Measurements from ENCODE around the gene SLCO4A1.

Gene SLCO4A1

GRCh38 chr20:62636446-62636845, 5.9 kb upstream of the SLCO4A1 start:
- DNase-seq (ENCODE audit: insufficient read length, low spot score) (no peak), FAIRE-seq (no peak)

GRCh38 chr20:62637110-62637509, 5.2 kb upstream of the SLCO4A1 start:
- DNase-seq (ENCODE audit: insufficient read length, low spot score) (no peak), FAIRE-seq (no peak)

- DNase-seq (ENCODE audit: insufficient read length, low spot score), result no peak
- FAIRE-seq, result no peak
Observed at GRCh38 chr20:62637521-62638054, 4.7 kb upstream of the SLCO4A1 start.

- DNase-seq (ENCODE audit: insufficient read length, low spot score) (no peak), FAIRE-seq (no peak)
Observed at GRCh38 chr20:62638055-62638570, 4.2 kb upstream of the SLCO4A1 start.

GRCh38 chr20:62638679-62639406, 3.5 kb upstream of the SLCO4A1 start:
- DNase-seq (ENCODE audit: insufficient read length, low spot score), result no peak
- peak; percentile 13 for FAIRE-seq

- FAIRE-seq (no peak), DNase-seq (ENCODE audit: insufficient read length, low spot score) (no peak)
Observed at GRCh38 chr20:62639765-62640164, 2.5 kb upstream of the SLCO4A1 start.

- no peak for DNase-seq (ENCODE audit: insufficient read length, low spot score)
- peak; percentile 69 for FAIRE-seq
Observed at GRCh38 chr20:62640870-62641269, 1.4 kb upstream of the SLCO4A1 start.

- FAIRE-seq (peak; percentile 55), DNase-seq (ENCODE audit: insufficient read length, low spot score) (no peak)
Observed at GRCh38 chr20:62641321-62642050, 817 bp upstream of the SLCO4A1 start.

GRCh38 chr20:62642666-62643520, 590 bp downstream of the SLCO4A1 start:
- peak; percentile 79 for FAIRE-seq
- peak; percentile 64 for DNase-seq (ENCODE audit: insufficient read length, low spot score)

GRCh38 chr20:62643521-62644043, 1.3 kb downstream of the SLCO4A1 start:
- DNase-seq (ENCODE audit: insufficient read length, low spot score) (no peak), FAIRE-seq (peak; percentile 87)

GRCh38 chr20:62644044-62644795, 1.9 kb downstream of the SLCO4A1 start:
- no peak for DNase-seq (ENCODE audit: insufficient read length, low spot score)
- no peak for FAIRE-seq

- no peak for DNase-seq (ENCODE audit: insufficient read length, low spot score)
- no peak for FAIRE-seq
Observed at GRCh38 chr20:62644802-62645496, 2.6 kb downstream of the SLCO4A1 start.

GRCh38 chr20:62645613-62646012, 3.3 kb downstream of the SLCO4A1 start:
- DNase-seq (ENCODE audit: insufficient read length, low spot score), result no peak
- FAIRE-seq, result peak; percentile 13

- DNase-seq (ENCODE audit: insufficient read length, low spot score), result no peak
- peak; percentile 38 for FAIRE-seq
Observed at GRCh38 chr20:62646851-62647520, 4.7 kb downstream of the SLCO4A1 start.

GRCh38 chr20:62647521-62648317, 5.4 kb downstream of the SLCO4A1 start:
- no peak for DNase-seq (ENCODE audit: insufficient read length, low spot score)

GRCh38 chr20:62648318-62648995, 6.2 kb downstream of the SLCO4A1 start:
- FAIRE-seq (peak; percentile 23), DNase-seq (ENCODE audit: insufficient read length, low spot score) (no peak)

More at GRCh38 chr20:62647521-62648317, 5.4 kb downstream of the SLCO4A1 start:
- FAIRE-seq, result peak; percentile 79

- FAIRE-seq, result no peak
Observed at GRCh38 chr20:62649140-62649539, 6.8 kb downstream of the SLCO4A1 start.

More at GRCh38 chr20:62649140-62649539, 6.8 kb downstream of the SLCO4A1 start:
- no peak for DNase-seq (ENCODE audit: insufficient read length, low spot score)
